ENCODE measurements around the gene FBH1.
"Not testable (repeated sequence)": the region's sequence is repeated elsewhere in the genome, so short reads cannot be mapped to it uniquely, and the experiment has no call there.

Gene FBH1

DNA sequence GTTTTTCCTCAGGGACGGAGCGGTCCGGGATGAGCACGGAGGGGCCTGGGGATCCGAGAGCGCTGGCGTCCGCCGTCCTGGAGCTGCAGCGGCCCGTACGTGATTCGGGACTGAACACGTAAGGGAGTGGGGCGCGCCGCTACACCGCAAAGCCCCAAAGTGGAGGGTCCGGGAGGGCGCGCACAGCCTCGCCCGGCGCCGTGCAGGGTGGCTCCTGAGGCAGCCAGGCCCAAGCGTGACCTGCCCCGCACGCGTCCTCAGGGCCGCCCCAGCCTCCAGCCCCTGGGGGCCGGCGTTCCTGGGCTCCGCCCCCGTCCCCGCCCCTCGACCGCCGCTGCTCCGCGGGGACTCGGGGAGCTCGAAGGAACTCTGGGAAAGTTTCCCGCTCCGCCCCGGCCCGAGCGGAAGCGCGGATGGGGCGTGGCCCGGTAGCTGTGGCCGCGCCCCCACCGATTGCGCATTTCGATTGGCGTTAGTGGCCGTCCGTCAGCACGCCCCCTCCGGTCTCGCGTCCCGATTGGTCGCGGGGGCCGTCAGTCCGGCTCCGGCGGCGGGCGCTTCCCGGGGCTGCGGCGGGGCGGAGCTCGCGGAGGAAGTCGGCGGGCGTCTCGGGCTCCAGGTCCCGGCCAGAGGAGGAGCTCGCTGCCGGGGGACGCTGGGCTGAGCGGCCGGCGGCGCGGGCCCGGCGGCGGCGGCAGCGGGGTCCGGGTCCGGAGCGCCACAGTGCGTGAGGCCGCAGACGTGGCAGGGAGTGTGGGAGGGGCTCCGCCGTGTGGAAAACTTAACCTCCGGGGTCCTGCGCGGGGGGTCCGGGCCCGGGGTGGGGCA lies at the start of gene FBH1, which contains the start of gene ANKRD16:
Gene FBH1, plus strand, starts transcription at position 620 of the 828 bp plus-strand sequence. Its CDS starts 103 bp downstream, at position 723.
Gene ANKRD16, minus strand, starts transcription at position 270 of the 828 bp plus-strand sequence. CDS start 539 bp downstream, outside the sequence.
- peak; percentile 98 for DNase-seq (ENCODE audit: low read depth in 2 of 2)

GRCh38 chr10:5840314-5841307 lies 49.4 kb upstream of the FBH1 start:
- DNase-seq (ENCODE audit: low read depth in 2 of 2), result no peak

DNA sequence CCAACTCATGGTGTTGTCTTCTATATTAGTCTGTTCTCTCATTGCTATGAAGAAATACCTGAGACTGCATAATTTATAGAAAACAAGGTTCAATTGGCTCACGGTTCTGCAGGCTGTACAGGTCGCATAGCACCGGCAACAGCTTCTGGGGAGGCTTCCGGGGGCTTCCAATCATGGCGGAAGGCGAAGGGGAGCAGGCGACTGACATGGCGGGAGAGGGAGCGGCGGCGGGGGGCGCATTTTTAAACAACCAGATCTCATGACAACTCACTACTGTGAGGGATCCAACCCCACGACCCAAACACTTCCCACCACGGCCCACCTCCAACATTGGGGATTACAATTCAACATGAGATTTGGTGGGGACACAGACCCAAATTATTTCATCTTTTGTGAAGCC lies 48.1 kb upstream of the FBH1 start:
- no peak for DNase-seq (ENCODE audit: low read depth in 2 of 2)

DNA sequence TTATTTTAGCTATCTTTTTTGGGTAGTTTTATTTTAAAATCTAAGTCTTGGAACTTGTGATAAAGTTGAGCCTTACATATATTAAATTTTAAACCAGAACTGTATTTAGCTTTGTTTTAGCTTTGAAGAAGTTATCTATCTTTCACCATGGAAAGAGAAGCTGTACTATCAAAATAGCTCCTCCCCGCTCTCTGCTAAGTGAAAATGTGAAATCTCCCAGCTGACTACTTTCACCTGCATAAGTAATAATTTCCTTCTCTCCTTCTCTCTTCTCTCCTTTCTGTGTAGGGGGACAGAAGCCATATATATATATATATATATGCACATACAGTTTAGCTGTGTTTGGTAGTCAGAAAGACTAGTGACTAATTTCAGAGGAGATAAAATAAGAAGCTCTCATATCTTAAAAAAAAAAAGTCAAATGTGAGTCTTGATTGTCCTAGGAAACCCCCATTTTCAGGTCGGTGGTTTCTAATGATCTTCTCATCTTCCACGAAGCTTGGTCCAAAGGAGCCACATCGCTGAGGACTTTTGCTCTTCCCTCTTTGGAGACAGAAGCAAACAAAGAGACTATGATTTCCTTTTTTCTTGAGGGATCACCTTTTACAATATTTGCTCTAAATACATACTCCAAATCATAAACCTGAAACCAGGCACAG lies 46.2 kb upstream of the FBH1 start:
- DNase-seq (ENCODE audit: low read depth in 2 of 2), result no peak

GRCh38 chr10:5844345-5845055 lies 45.5 kb upstream of the FBH1 start:
- no peak for DNase-seq (ENCODE audit: low read depth in 2 of 2)

DNA sequence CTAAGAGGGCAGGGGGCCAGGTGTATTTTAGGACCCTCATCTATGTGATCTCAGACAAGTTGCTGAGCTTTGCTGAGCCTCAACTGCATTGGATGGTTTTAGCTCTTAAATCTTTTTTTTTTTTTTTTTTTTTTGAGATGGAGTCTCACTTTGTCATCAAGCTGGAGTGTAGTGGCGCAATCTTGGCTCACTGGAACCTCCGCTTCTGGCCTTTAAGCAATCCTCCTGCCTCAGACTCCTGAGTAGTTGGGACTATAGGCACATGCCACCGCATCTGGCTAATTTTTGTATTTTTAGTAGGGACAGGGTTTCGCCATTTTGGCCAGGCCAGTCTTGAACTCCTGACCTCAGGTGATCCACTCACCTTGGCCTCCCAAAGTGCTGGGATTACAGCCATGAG lies 43.4 kb upstream of the FBH1 start:
- not testable (repeated sequence) for DNase-seq (ENCODE audit: low read depth in 2 of 2)

- no peak for DNase-seq (ENCODE audit: low read depth in 2 of 2)
Measured at GRCh38 chr10:5854131-5854475, 35.9 kb upstream of the FBH1 start.

DNA sequence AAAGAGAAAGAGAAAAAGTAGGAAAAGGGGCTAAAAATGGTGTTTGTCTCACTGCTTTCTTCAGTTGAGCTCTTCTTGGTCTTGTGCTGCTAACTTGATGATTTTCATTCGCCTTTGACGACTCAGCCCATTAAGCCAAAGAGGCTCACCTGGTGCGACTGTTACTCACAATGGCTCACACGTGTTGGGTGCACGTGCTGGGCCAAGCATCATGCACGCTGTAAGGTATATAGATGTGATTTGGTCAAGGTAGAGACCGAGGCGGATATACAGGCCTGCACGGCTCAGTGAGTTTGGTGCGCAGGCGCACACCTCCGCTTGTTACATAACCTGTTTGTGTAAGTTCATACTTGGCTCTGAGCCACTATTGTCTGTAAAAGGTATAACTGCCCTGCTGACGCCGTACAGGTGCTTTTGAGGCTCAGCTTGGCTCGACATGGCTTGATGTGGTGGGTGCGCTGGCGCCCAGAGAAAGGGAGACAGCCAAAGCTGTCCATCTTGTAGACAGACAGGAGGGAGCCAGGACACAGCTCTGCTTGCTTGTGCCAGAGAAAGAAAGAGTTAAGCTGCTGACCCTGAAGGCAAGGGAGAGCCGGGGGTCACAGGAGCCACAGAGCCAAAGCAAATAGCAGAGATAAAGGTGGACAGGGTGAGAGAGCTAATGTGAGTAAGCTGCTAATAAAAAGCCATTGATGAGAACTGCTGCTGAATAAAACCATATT lies 33.9 kb upstream of the FBH1 start:
- DNase-seq (ENCODE audit: low read depth in 2 of 2), result no peak

- DNase-seq (ENCODE audit: low read depth in 2 of 2), result no peak
Measured at GRCh38 chr10:5856701-5857004, 33.4 kb upstream of the FBH1 start.

DNA sequence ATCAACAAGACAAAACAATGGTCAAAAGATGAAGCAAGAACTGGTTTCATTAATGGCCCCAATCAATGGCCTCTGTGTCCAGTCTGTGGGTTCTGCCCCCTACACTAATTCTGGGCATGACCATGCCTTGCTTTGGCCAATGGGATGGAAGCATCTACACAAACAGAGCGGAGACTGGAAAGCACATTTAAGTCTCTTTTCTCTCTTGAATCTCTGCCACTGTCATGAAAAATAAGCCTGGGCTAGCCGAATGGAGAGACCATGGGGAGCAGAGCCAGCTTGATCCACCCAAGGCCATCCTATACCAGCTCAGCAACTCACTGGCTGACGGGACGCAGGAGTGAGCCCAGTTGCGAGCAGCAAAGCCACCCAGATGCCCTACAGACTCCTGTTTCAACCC lies 31.2 kb upstream of the FBH1 start:
- no peak for DNase-seq (ENCODE audit: low read depth in 2 of 2)

GRCh38 chr10:5860066-5860465 lies 30.0 kb upstream of the FBH1 start:
- no peak for DNase-seq (ENCODE audit: low read depth in 2 of 2)

- DNase-seq (ENCODE audit: low read depth in 2 of 2), result no peak
Measured at GRCh38 chr10:5862360-5862961, 27.6 kb upstream of the FBH1 start.

DNA sequence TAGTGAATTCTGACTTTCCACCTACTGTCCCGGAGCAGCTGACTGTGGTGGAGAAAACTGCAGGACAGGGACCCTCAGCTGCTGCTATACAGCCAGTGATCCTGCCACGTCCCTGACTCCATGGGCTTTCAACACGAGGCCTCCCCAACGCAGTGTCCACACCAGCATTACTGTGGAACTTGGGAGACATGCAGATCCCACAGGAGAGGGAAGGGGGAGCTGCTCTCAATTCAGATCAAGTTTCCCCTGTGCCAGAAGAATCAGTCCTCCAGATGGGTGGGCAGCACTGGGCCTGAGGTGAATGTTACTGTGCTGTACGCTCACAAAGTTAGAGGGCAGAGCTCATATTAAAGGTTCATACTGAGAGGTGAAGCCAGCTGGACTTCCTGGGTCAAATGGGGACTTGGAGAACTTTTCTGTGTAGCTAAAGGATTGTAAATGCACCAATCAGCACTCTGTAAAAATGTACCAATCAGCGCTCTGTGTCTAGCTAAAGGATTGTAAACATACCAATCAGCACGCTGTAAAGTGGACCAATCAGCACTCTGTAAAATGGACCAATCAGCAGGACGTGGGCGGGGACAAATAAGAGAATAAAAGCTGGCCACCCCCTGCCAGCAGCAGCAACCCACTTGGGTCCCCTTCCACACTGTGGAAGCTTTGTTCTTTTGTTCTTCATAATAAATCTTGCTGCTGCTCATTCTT lies 26.9 kb upstream of the FBH1 start:
- DNase-seq (ENCODE audit: low read depth in 2 of 2), result not testable (repeated sequence)

- not testable (repeated sequence) for DNase-seq (ENCODE audit: low read depth in 2 of 2)
Measured at GRCh38 chr10:5866451-5867081, 23.5 kb upstream of the FBH1 start.

- DNase-seq (ENCODE audit: low read depth in 2 of 2), result not testable (repeated sequence)
Measured at GRCh38 chr10:5867091-5867615, 22.9 kb upstream of the FBH1 start.

GRCh38 chr10:5868383-5868782 lies 21.7 kb upstream of the FBH1 start:
- not testable (repeated sequence) for DNase-seq (ENCODE audit: low read depth in 2 of 2)

GRCh38 chr10:5869156-5869555 lies 20.9 kb upstream of the FBH1 start:
- DNase-seq (ENCODE audit: low read depth in 2 of 2), result no peak

DNA sequence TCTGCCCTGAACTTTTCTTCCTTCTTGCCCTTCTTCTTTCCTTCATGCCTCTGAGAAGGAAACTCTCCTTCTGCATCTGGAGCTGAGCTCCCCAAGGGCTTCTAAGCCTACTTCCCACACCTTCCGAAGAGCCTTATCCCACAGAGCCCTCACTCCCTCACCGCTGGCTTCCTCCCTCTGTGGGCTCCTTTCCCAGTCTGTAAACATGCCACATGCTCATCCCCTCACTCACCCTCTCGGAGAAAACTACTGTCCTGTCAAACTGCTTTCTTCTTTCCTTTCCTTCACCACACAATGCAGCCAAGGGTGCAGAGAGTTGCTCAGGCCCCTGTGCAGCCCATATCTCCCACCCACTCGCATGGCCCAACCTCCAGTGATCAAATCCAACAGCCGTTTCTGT lies 18.4 kb upstream of the FBH1 start:
- DNase-seq (ENCODE audit: low read depth in 2 of 2), result no peak

DNA sequence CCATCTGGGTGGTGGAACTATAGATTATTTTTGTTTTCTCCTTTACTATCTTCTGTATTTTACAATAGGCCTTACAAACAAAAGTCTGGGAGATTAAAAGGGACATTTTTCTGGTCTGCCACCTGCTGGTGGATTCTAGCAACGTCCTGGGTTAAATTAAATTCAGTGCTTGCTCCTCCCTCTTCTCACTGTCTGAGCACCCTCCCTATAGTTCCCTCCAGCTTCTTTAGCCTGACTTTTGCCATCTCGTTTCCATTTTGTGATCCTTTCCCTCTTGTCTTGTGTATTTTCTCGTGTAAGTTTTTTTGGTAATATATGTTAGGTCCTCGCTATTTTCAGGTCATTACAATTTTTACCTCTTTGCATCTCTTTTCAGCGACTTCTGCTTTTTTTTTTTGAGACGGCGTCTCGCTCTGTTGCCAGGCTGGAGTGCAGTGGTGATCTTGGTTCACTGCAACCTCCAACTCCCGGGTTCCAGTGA lies 16.5 kb upstream of the FBH1 start:
- DNase-seq (ENCODE audit: low read depth in 2 of 2), result peak; percentile 52 to 56

Data from activated CD4-positive, alpha-beta T cell treated with anti-CD3 and anti-CD28 coated beads for 24 hours (primary cell).